ENCODE data around the gene RINL. TPM values are rescaled to one million over a fixed set of nuclear protein-coding genes. Genes with fewer than 3 reads are reported as not detected.

The RINL gene
- total and polyA plus RNA-seq, 8 donors, result 6.5 to 26.2 (median 10.6) TPM

DNA sequence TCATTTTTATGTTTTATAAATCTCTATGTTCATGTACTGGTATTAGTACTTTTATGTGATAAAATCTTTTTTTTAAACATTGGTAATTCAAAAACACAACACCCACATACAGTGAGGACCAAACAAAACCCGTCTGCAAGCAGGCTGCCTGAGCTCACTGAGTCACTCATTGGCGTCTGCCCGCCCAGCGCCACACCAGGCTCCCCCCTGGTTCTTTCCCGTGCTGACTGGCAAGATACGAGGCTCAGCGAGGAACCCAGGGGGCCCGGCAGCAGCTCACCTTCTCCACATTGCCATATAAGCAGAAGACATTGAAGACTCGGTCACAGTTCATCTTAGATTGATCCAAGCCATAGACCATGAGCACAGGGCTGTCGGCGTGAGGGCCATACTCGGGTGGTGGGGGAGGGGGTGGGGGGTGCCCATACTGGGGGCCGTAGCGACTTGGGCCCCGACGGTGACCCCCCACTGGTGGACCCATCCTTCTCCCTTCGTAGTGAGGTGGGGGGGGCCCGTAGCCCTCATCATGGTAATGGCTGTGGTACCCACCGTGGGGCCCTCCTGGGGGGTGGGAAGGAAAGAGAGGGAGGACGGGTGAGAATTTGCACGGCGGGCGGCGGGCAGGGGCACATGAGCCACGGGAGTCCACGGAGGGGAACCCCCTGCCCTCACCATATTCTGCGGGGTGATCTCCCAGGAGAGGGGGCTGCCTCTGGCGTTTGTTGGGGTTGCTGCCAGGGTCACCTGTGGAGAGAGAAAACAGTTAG is 38.1 kb downstream of the RINL start:
- 64 to 72% methylated on average over 28 of the region's 28 CpGs for WGBS, 2 donors
- FAIRE-seq (no peak), DNase-seq (peak in 1 of 6 donors; percentile 73), ATAC-seq (no peak)
- TF ChIP-seq, protein P1, sequence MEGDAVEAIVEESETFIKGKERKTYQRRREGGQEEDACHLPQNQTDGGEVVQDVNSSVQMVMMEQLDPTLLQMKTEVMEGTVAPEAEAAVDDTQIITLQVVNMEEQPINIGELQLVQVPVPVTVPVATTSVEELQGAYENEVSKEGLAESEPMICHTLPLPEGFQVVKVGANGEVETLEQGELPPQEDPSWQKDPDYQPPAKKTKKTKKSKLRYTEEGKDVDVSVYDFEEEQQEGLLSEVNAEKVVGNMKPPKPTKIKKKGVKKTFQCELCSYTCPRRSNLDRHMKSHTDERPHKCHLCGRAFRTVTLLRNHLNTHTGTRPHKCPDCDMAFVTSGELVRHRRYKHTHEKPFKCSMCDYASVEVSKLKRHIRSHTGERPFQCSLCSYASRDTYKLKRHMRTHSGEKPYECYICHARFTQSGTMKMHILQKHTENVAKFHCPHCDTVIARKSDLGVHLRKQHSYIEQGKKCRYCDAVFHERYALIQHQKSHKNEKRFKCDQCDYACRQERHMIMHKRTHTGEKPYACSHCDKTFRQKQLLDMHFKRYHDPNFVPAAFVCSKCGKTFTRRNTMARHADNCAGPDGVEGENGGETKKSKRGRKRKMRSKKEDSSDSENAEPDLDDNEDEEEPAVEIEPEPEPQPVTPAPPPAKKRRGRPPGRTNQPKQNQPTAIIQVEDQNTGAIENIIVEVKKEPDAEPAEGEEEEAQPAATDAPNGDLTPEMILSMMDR (IDR thresholded peaks at IDR 0.05), result no peak
- intact Hi-C loops (cut with DNase I), result no loop called here
- Histone ChIP-seq H3K36me3 (peaks cover 10 to 88% (median 62%) of the 10 kb centered on the region in 3 donors), H3K4me1 (peaks cover 22 to 42% (median 38%) of the 10 kb centered on the region in 3 donors), H3K27ac (peak overlapping the region in 2 of 4 donors; percentile 12 to 14), H3K27me3 (no peaks in the 10 kb centered on the region), H3K4me3 (no peak overlapping the region), H3K9me3 (no peaks in the 10 kb centered on the region)

DNA sequence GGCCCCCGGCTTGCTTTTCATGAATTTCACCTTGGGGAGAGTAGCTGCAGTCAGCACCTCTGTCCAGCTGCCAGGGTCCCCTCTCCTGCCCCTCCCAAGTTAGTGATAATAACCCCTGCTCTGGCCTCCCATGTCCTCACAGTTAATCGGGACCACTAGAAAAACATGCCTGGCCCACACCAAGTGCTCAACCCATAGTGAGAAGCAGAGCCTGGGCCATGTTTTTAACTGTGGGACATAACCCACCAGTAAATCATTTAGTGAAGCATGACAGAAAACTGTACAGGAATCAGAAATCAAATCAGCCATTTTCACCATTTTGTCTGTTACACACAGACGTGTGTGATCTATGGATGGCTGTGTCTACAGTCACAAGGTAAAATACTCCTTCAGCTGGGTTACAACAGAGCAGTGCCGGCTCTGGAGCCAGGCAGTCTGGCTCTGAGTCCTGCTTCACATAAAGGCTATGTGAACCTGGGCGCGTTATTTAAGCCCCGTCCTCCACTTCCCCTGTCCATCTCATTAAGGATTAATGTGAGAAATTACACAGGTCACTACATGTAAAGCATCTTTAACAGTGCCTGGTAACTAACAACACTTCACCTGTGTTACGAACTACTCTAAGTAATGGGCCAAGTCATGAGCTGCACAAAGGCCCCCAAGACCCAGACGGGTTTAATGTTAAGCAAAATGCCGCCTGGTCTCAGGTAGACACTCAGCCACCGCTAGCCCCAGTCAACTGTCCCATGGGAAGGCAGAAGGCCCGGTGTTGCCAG is 38.9 kb downstream of the RINL start:
- TF ChIP-seq, protein P1 (IDR thresholded peaks at IDR 0.05), result no peak
- DNase-seq (peak in 2 of 6 donors; percentile 21 to 27), FAIRE-seq (no peak), ATAC-seq (no peak)
- WGBS, 2 donors, result 71 to 77% methylated on average over 12 of the region's 12 CpGs
- Histone ChIP-seq H3K4me3 (no peak overlapping the region), H3K9me3 (no peaks in the 10 kb centered on the region), H3K27ac (peak overlapping the region in 2 of 4 donors; percentile 51 to 53), H3K27me3 (no peaks in the 10 kb centered on the region), H3K4me1 (peaks cover 22 to 42% (median 38%) of the 10 kb centered on the region in 3 donors), H3K36me3 (peaks cover 10 to 80% (median 54%) of the 10 kb centered on the region in 3 donors)
- intact Hi-C loops (cut with DNase I), result no loop called here

DNA sequence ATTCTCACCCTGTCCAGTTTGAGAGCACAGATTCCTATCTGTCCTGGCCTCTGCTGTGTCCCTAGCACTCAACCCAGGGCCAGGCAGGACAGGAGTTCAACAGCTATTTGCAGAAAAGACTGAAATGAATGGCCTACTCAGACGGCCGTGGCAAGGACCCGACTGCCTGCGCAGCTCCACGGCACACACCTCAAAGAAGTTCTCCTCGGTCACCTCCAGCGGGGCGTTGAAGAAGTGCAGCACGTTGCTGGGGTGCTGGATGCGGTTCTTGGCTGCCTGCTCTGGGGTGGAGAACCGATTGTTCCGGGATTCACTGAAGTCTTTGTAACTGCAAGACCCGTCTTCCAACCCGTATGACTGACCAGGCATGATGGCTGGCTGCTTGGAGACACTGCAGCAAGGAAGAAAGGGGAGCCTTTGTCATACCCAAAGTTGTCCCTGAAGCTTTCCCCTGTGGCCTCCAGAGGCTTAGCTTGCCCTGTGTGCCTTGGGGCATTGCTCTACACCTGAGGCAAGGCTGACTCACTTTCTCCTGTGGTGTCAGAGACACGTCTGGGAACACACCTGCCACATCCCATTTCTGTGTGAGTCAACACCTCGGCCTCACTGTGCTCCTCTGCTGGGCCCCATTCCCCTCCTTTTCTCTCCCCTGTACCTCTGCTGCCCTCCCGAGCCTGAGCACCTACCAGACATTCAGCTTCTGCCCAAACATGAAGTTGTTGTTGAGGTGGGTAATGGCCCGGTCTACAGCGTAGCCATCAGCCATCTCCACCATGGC is 39.7 kb downstream of the RINL start:
- H3K4me1 ChIP-seq, result peaks cover 22 to 42% (median 38%) of the 10 kb centered on the region in 3 donors
- FAIRE-seq (no peak), ATAC-seq (peak; percentile 26 to 62 (median 49)), DNase-seq (peak in 3 of 6 donors; percentile 27 to 63 (median 55))
- no peaks in the 10 kb centered on the region for H3K27me3 ChIP-seq
- intact Hi-C loops (cut with DNase I), result no loop called here
- WGBS, 2 donors, result 48 to 56% methylated on average over 15 to 19 of the region's 19 CpGs
- H3K36me3 ChIP-seq, result peaks cover 9 to 72% (median 46%) of the 10 kb centered on the region in 3 donors
- H3K27ac ChIP-seq, result peak overlapping the region in 2 of 4 donors; percentile 51 to 53
- TF ChIP-seq, protein P1 (IDR thresholded peaks at IDR 0.05), result no peak
- H3K4me3 ChIP-seq, result no peak overlapping the region
- H3K9me3 ChIP-seq, result no peaks in the 10 kb centered on the region

DNA sequence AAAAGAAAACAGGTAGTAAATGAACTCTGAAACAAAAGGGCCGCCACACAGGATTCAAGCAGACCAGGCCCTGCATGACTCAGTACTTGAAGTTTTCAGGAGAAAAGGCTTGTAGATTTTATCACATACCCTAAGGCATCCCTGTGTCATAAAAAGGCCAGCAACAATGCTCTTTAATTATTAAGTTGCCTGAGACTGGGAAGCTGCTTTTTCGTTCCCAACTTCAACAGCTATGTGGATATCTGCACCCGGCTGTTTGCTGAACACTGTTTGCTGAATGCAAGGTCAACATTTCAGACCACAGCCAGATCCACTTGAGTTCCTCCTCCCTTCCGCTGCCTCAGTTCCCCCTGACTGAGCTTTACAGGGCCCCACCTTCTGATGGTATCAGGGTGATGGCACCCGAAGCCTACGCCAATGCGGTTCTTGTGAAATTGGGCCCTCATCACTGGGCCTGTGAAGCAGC is 40.4 kb downstream of the RINL start:
- H3K36me3 ChIP-seq, result peaks cover 3 to 65% (median 39%) of the 10 kb centered on the region in 3 donors
- peak; percentile 43 to 57 (median 43) for ATAC-seq
- WGBS, 2 donors, result 50 to 51% methylated on average over 7 of the region's 7 CpGs
- peaks cover 22 to 42% (median 38%) of the 10 kb centered on the region in 3 donors for H3K4me1 ChIP-seq
- no peak for FAIRE-seq
- peak overlapping the region in 2 of 4 donors; percentile 51 to 53 for H3K27ac ChIP-seq
- H3K9me3 ChIP-seq, result no peaks in the 10 kb centered on the region
- H3K4me3 ChIP-seq, result no peak overlapping the region
- peak in 2 of 6 donors; percentile 18 to 24 for DNase-seq
- no peaks in the 10 kb centered on the region for H3K27me3 ChIP-seq
- intact Hi-C loops (cut with DNase I), result no loop called here
- TF ChIP-seq, protein P1 (IDR thresholded peaks at IDR 0.05), result no peak

Measured in pancreas (tissue), 10 donors.